Neural cell (in vitro differentiated cells): Measurements from ENCODE around the gene CLSTN2. TPM values are rescaled to one million over a fixed set of nuclear protein-coding genes. Genes with fewer than 3 reads are reported as not detected.

Experiments
- H2AFZ ChIP-seq: fragments of 200-600, 300-800 bp; sonication (generic), shearing (Covaris generic); 2 replicates; pipeline ENCODE4 v1.6.0; 2014; ENCODE audit warnings: low read depth, mild to moderate bottlenecking, antibody characterized with exemption, low read length, moderate library complexity
- H3F3A ChIP-seq: fragments of 200-600 bp; shearing (Covaris generic); 2 replicates; pipeline ENCODE4 v1.6.1; 2016; ENCODE audit warnings: mild to moderate bottlenecking, moderate library complexity, mixed read lengths, antibody characterized with exemption, low read length; ENCODE audit not compliant: insufficient read depth, poor library complexity, severe bottlenecking
- H3K27ac ChIP-seq: fragments of 200-600, 300-800 bp; sonication (generic), shearing (Covaris generic); 2 replicates; pipeline ENCODE4 v1.5.1; 2014; ENCODE audit warnings: mild to moderate bottlenecking, low read length, moderate library complexity
- H3K27me3 ChIP-seq: fragments of 300-800, 200-600 bp; sonication (generic), shearing (Covaris generic); 2 replicates; pipeline ENCODE4 v1.6.0; 2014; ENCODE audit warnings: mild to moderate bottlenecking, low read depth, low read length, moderate library complexity; ENCODE audit not compliant: insufficient read depth
- H3K36me3 ChIP-seq: fragments of 300-800, 200-600 bp; sonication (generic), shearing (Covaris generic); 2 replicates; pipeline ENCODE4 v1.5.1; 2014; ENCODE audit warnings: mild to moderate bottlenecking, antibody characterized with exemption, low read length, moderate library complexity; ENCODE audit not compliant: insufficient read depth
- H3K4me2 ChIP-seq: fragments of 300-800, 200-600 bp; sonication (generic), shearing (Covaris generic); 2 replicates; pipeline ENCODE4 v1.6.0; 2014; ENCODE audit warnings: mild to moderate bottlenecking, low read length
- H3K4me3 ChIP-seq: fragments of 300-800, 200-600 bp; sonication (generic), shearing (Covaris generic); 2 replicates; pipeline ENCODE4 v1.5.1; 2014; ENCODE audit warnings: mild to moderate bottlenecking, low read length, moderate library complexity
- H3K79me2 ChIP-seq: fragments of 200-600 bp; shearing (Covaris generic); replicated peaks from 2 replicates; pipeline ENCODE4 v1.6.0; 2014; ENCODE audit warnings: mild to moderate bottlenecking, low read length, moderate library complexity; ENCODE audit not compliant: insufficient read depth
- H3K9ac ChIP-seq: fragments of 300-800, 200-600 bp; sonication (generic), shearing (Covaris generic); 2 replicates; pipeline ENCODE4 v1.6.1; 2016; ENCODE audit warnings: mild to moderate bottlenecking, low read length, mixed read lengths
- H3K9me2 ChIP-seq: fragments of 200-600 bp; shearing (Covaris generic); 2 replicates; pipeline ENCODE4 v1.6.1; 2016; ENCODE audit warnings: mild to moderate bottlenecking, low read length, mixed read lengths; ENCODE audit not compliant: insufficient read depth
- H3K9me3 ChIP-seq: fragments of 200-600, 300-800 bp; sonication (generic), shearing (Covaris generic); 2 replicates; pipeline ENCODE4 v1.6.1; 2016; ENCODE audit warnings: mild to moderate bottlenecking, mixed run types, low read length, moderate library complexity, mixed read lengths
- H4K20me1 ChIP-seq: fragments of 200-600 bp; shearing (Covaris generic); 2 replicates; pipeline ENCODE4 v1.6.1; 2016; ENCODE audit warnings: mild to moderate bottlenecking, mixed run types; ENCODE audit not compliant: insufficient read depth
- EP300 ChIP-seq: fragments of 450-650 bp; conservative IDR thresholded peaks from 2 replicates; pipeline ENCODE4 v1.6.1; 2014; ENCODE audit warnings: antibody characterized with exemption, mild to moderate bottlenecking, moderate library complexity; ENCODE audit not compliant: poor library complexity, severe bottlenecking
- EZH2 ChIP-seq: fragments of 200-600, 300-800 bp; shearing (Covaris generic), sonication (generic); IDR thresholded peaks from 2 replicates; pipeline ENCODE4 v1.6.1; 2014; ENCODE audit warnings: antibody characterized with exemption, low read length, borderline replicate concordance, mild to moderate bottlenecking; ENCODE audit not compliant: insufficient read depth, poor library complexity, severe bottlenecking
- MXI1 ChIP-seq: fragments of 450-650 bp; conservative IDR thresholded peaks from 2 replicates; pipeline ENCODE4 v1.6.1; 2014; ENCODE audit warnings: antibody characterized with exemption, mild to moderate bottlenecking; ENCODE audit not compliant: poor library complexity, severe bottlenecking
- POLR2AphosphoS5 ChIP-seq: IDR thresholded peaks from 2 replicates; pipeline ENCODE4 v1.6.1; 2012
- RAD21 ChIP-seq: fragments of 450-650 bp; conservative IDR thresholded peaks from 2 replicates; pipeline ENCODE4 v1.6.1; 2014; ENCODE audit warnings: antibody characterized with exemption, mild to moderate bottlenecking, moderate library complexity
- SMC3 ChIP-seq: fragments of 450-650 bp; conservative IDR thresholded peaks from 2 replicates; pipeline ENCODE4 v1.6.1; 2014; ENCODE audit warnings: antibody characterized with exemption, mild to moderate bottlenecking, moderate library complexity; ENCODE audit not compliant: poor library complexity
- TAF1 ChIP-seq: IDR thresholded peaks from 2 replicates; pipeline ENCODE4 v1.6.1; 2012; ENCODE audit warnings: low read depth
- polyA plus RNA-seq: library from polyadenylated mRNA; depleted of rRNA; stranded (reverse); fragments of >200 nt; gene quantifications from 2 replicates; pipeline ENCODE4 v1.2.3, GENCODE V29; 2014
- TF ChIP-seq, protein P1 (sequence below): IDR thresholded peaks from 2 replicates; pipeline ENCODE4 v1.6.1; 2012; ENCODE audit warnings: borderline replicate concordance
- TF ChIP-seq, protein P2 (sequence below): fragments of 450-650 bp; IDR thresholded peaks from 2 replicates; pipeline ENCODE4 v1.5.1; 2014; ENCODE audit warnings: antibody characterized with exemption, mild to moderate bottlenecking, moderate library complexity; ENCODE audit not compliant: poor library complexity, severe bottlenecking

CLSTN2 gene
- polyA plus RNA-seq, 1 donor from 2014 or later = 10.7 TPM

DNA sequence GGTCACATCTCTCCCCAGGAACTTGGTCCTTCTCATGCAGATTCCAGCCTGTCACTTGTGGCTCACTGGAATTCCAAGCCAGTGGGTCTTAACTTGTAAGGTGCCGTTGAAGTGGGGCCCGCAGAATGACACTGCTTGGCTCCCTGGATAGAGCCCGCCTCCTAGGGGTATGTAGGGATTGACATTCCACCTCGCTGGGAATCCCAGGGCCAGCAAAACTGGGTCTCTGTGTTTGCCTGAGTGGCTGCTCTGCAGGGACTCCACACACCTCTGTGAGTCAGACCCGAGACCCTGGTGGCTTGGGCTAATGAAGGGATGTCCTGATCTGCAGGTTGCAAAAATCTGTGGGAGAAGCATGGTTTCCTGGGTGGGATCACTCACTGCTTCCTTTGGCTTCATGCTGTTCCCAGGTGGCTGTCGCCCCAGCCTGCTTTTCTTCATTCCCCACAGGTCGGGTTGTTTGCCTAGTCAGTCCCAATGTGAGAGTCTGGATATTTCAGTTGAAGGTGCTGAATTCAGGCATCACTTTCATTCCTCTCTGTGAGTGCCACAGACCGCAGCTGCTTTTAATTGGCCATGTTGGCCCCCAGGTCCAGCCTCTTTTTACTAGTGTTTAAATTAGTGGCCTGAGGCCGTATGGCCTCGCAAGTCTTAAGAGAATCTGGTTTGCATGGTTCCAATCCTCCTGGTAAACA lies 586.9 kb downstream of the CLSTN2 start:
- H3K4me2 ChIP-seq = no peak overlapping the region

GRCh38 chr3:140522653-140523380 lies 587.8 kb downstream of the CLSTN2 start:
- TF ChIP-seq SMC3 = no peak
- TF ChIP-seq EZH2 = no peak
- TF ChIP-seq RAD21 = no peak
- no peak for TF ChIP-seq POLR2AphosphoS5
- no peak for TF ChIP-seq TAF1
- TF ChIP-seq EP300 = no peak
- TF ChIP-seq, protein P1, sequence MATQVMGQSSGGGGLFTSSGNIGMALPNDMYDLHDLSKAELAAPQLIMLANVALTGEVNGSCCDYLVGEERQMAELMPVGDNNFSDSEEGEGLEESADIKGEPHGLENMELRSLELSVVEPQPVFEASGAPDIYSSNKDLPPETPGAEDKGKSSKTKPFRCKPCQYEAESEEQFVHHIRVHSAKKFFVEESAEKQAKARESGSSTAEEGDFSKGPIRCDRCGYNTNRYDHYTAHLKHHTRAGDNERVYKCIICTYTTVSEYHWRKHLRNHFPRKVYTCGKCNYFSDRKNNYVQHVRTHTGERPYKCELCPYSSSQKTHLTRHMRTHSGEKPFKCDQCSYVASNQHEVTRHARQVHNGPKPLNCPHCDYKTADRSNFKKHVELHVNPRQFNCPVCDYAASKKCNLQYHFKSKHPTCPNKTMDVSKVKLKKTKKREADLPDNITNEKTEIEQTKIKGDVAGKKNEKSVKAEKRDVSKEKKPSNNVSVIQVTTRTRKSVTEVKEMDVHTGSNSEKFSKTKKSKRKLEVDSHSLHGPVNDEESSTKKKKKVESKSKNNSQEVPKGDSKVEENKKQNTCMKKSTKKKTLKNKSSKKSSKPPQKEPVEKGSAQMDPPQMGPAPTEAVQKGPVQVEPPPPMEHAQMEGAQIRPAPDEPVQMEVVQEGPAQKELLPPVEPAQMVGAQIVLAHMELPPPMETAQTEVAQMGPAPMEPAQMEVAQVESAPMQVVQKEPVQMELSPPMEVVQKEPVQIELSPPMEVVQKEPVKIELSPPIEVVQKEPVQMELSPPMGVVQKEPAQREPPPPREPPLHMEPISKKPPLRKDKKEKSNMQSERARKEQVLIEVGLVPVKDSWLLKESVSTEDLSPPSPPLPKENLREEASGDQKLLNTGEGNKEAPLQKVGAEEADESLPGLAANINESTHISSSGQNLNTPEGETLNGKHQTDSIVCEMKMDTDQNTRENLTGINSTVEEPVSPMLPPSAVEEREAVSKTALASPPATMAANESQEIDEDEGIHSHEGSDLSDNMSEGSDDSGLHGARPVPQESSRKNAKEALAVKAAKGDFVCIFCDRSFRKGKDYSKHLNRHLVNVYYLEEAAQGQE = no peak
- H3K4me2 ChIP-seq = no peak overlapping the region

More for the DNA sequence above, 586.9 kb downstream of the CLSTN2 start:
- H3K27me3 ChIP-seq = no peaks in the 10 kb centered on the region
- no peak overlapping the region for H2AFZ ChIP-seq
- H3K4me3 ChIP-seq = no peak overlapping the region
- H3K9me3 ChIP-seq = peaks cover 11% of the 10 kb centered on the region
- TF ChIP-seq EZH2 (no peak), MXI1 (no peak), EP300 (no peak), POLR2AphosphoS5 (no peak), SMC3 (no peak), TAF1 (no peak), RAD21 (no peak)
- TF ChIP-seq, protein P1 = no peak
- TF ChIP-seq, protein P2, sequence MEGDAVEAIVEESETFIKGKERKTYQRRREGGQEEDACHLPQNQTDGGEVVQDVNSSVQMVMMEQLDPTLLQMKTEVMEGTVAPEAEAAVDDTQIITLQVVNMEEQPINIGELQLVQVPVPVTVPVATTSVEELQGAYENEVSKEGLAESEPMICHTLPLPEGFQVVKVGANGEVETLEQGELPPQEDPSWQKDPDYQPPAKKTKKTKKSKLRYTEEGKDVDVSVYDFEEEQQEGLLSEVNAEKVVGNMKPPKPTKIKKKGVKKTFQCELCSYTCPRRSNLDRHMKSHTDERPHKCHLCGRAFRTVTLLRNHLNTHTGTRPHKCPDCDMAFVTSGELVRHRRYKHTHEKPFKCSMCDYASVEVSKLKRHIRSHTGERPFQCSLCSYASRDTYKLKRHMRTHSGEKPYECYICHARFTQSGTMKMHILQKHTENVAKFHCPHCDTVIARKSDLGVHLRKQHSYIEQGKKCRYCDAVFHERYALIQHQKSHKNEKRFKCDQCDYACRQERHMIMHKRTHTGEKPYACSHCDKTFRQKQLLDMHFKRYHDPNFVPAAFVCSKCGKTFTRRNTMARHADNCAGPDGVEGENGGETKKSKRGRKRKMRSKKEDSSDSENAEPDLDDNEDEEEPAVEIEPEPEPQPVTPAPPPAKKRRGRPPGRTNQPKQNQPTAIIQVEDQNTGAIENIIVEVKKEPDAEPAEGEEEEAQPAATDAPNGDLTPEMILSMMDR = no peak
- H3F3A ChIP-seq = no peaks in the 10 kb centered on the region
- H3K9me2 ChIP-seq = no peaks in the 10 kb centered on the region
- H3K27ac ChIP-seq = no peak overlapping the region
- no peaks in the 10 kb centered on the region for H3K79me2 ChIP-seq
- no peaks in the 10 kb centered on the region for H3K36me3 ChIP-seq
- H3K9ac ChIP-seq = no peak overlapping the region
- H4K20me1 ChIP-seq = no peaks in the 10 kb centered on the region

More at GRCh38 chr3:140522653-140523380, 587.8 kb downstream of the CLSTN2 start:
- Histone ChIP-seq H3K4me3 (no peak overlapping the region), H2AFZ (no peak overlapping the region), H3K36me3 (no peaks in the 10 kb centered on the region), H3K9ac (no peak overlapping the region), H3K9me3 (peaks cover 9% of the 10 kb centered on the region), H3K9me2 (no peaks in the 10 kb centered on the region), H4K20me1 (no peaks in the 10 kb centered on the region), H3K27ac (no peak overlapping the region), H3K27me3 (no peaks in the 10 kb centered on the region), H3K79me2 (no peaks in the 10 kb centered on the region), H3F3A (no peaks in the 10 kb centered on the region)
